Tibial nerve (tissue), 4 donors: ENCODE data around the gene EDAR. TPM values are rescaled to one million over a fixed set of nuclear protein-coding genes. Genes with fewer than 3 reads are reported as not detected.

Source experiments
- DNase-seq, 2 donors: peaks; one replicate each; pipeline ENCODE4 v3.0.0-alpha.2; 2019; ENCODE audit warnings: low spot score in 2 of 2
- H3K27ac ChIP-seq, 4 donors: fragments of 200-600 bp; sonication (generic) in 3 of 4; one replicate each; pipeline ENCODE4 v1.5.1; 2017 to 2019; ENCODE audit warnings: mild to moderate bottlenecking in 1 of 4
- H3K27me3 ChIP-seq, 2 donors: fragments of 200-600 bp; sonication (generic) in 1 of 2; one replicate each; pipeline versions ENCODE4 v1.5.1 to v1.6.0; 2017 to 2019
- H3K36me3 ChIP-seq, 3 donors: fragments of 200-600 bp; sonication (generic); one replicate each; pipeline ENCODE4 v1.5.1; 2018 to 2019
- H3K4me1 ChIP-seq, 4 donors: fragments of 200-600 bp; sonication (generic) in 3 of 4; one replicate each; pipeline ENCODE4 v1.5.1; 2017 to 2019
- H3K4me3 ChIP-seq, 4 donors: fragments of 200-600 bp; sonication (generic) in 3 of 4; one replicate each; pipeline ENCODE4 v1.5.1; 2017 to 2019; ENCODE audit warnings: mild to moderate bottlenecking in 1 of 4, moderate library complexity in 1 of 4
- H3K9me3 ChIP-seq, 4 donors: fragments of 200-600 bp; sonication (generic) in 3 of 4; one replicate each; pipeline ENCODE4 v1.5.1; 2017 to 2019
- CTCF ChIP-seq, 5 experiments: fragments of 200-600 bp in 3 of 5; fragments of 450-650 bp in 2 of 5; sonication (generic) in 3 of 5; IDR thresholded peaks; one replicate each; pipeline ENCODE4 v1.5.1; 2016 to 2019; ENCODE audit warnings: antibody characterized with exemption in 5 of 5, mild to moderate bottlenecking in 3 of 5, moderate library complexity in 2 of 5
- EP300 ChIP-seq, 2 donors: sonication (generic); formaldehyde crosslinking; IDR thresholded peaks; one replicate each; pipeline ENCODE4 v1.6.1; 2017; ENCODE audit warnings: antibody characterized with exemption in 2 of 2, mild to moderate bottlenecking in 1 of 2
- POLR2A ChIP-seq, 2 donors: fragments of 450-650 bp; IDR thresholded peaks; one replicate each; pipeline ENCODE4 v1.6.1; 2017; ENCODE audit warnings: antibody characterized with exemption in 2 of 2, mild to moderate bottlenecking in 2 of 2, moderate library complexity in 2 of 2
- WGBS, 2 donors: methylation state at CpG; one replicate each; pipeline ENCODE4 v1.1.5; 2018; 5-methylcytosine and 5-hydroxymethylcytosine counted together
- total RNA-seq, 4 donors: library from RNA; depleted of rRNA; stranded (reverse); fragments of >200 nt; gene quantifications; one replicate each; pipeline ENCODE4 v1.1.0, GENCODE V29; 2016

The EDAR gene
- total RNA-seq, 4 donors from 2014 or later, result under 0.01 TPM; not detected in 3

- H3K27ac ChIP-seq, result no peak overlapping the region
- H3K27me3 ChIP-seq, result no peaks in the 10 kb centered on the region
- H3K36me3 ChIP-seq, result no peaks in the 10 kb centered on the region
- TF ChIP-seq EP300 (IDR thresholded peaks at IDR 0.05), result no peak
- no peak for TF ChIP-seq CTCF (IDR thresholded peaks at IDR 0.05)
- TF ChIP-seq POLR2A (IDR thresholded peaks at IDR 0.05), result no peak
- H3K4me1 ChIP-seq, result no peaks in the 10 kb centered on the region
- DNase-seq, result no peak
- H3K9me3 ChIP-seq, result peaks cover 0 to 17% (median 2%) of the 10 kb centered on the region in 4 donors
- 71 to 81% methylated on average over 6 of the region's 6 CpGs for WGBS, 2 donors
- H3K4me3 ChIP-seq, result no peak overlapping the region
These were observed 45.3 kb downstream of the EDAR start for GRCh38 chr2:108943751-108944150.

GRCh38 chr2:108942888-108943287 lies 46.1 kb downstream of the EDAR start:
- TF ChIP-seq EP300 (IDR thresholded peaks at IDR 0.05) (no peak), CTCF (IDR thresholded peaks at IDR 0.05) (no peak), POLR2A (IDR thresholded peaks at IDR 0.05) (no peak)
- Histone ChIP-seq H3K9me3 (peaks cover 0 to 16% (median 2%) of the 10 kb centered on the region in 4 donors), H3K4me3 (no peak overlapping the region), H3K27ac (no peak overlapping the region), H3K27me3 (no peaks in the 10 kb centered on the region), H3K4me1 (no peaks in the 10 kb centered on the region), H3K36me3 (no peaks in the 10 kb centered on the region)
- no peak for DNase-seq
- WGBS, 2 donors, result 79 to 84% methylated on average over 15 of the region's 15 CpGs

- no peak overlapping the region for H3K4me3 ChIP-seq
- TF ChIP-seq EP300 (IDR thresholded peaks at IDR 0.05) (no peak), POLR2A (IDR thresholded peaks at IDR 0.05) (no peak), CTCF (IDR thresholded peaks at IDR 0.05) (no peak)
- H3K27me3 ChIP-seq, result no peaks in the 10 kb centered on the region
- DNase-seq, result no peak
- no peaks in the 10 kb centered on the region for H3K4me1 ChIP-seq
- WGBS, 2 donors, result 91 to 95% methylated on average over 34 of the region's 34 CpGs
- peaks cover 0 to 11% (median under 1%) of the 10 kb centered on the region in 4 donors for H3K9me3 ChIP-seq
- no peak overlapping the region for H3K27ac ChIP-seq
- no peaks in the 10 kb centered on the region for H3K36me3 ChIP-seq
These were observed 46.7 kb downstream of the EDAR start for GRCh38 chr2:108942231-108942825.

GRCh38 chr2:108941767-108942166 lies 47.3 kb downstream of the EDAR start:
- H3K36me3 ChIP-seq, result no peaks in the 10 kb centered on the region
- H3K4me3 ChIP-seq, result no peak overlapping the region
- no peaks in the 10 kb centered on the region for H3K27me3 ChIP-seq
- no peak for DNase-seq
- H3K9me3 ChIP-seq, result peaks cover 0 to 5% (median 0%) of the 10 kb centered on the region in 4 donors
- no peaks in the 10 kb centered on the region for H3K4me1 ChIP-seq
- TF ChIP-seq CTCF (IDR thresholded peaks at IDR 0.05), result no peak
- no peak for TF ChIP-seq POLR2A (IDR thresholded peaks at IDR 0.05)
- WGBS, 2 donors, result 86% methylated on average over 9 of the region's 9 CpGs
- no peak overlapping the region for H3K27ac ChIP-seq

- H3K9me3 ChIP-seq, result peaks cover 0 to under 1% (median 0%) of the 10 kb centered on the region in 4 donors
- DNase-seq, result no peak
- no peaks in the 10 kb centered on the region for H3K36me3 ChIP-seq
- 69 to 72% methylated on average over 8 of the region's 8 CpGs for WGBS, 2 donors
- no peaks in the 10 kb centered on the region for H3K27me3 ChIP-seq
- no peak overlapping the region for H3K4me3 ChIP-seq
- no peaks in the 10 kb centered on the region for H3K4me1 ChIP-seq
- no peak overlapping the region for H3K27ac ChIP-seq
- no peak for TF ChIP-seq POLR2A (IDR thresholded peaks at IDR 0.05)
- TF ChIP-seq EP300 (IDR thresholded peaks at IDR 0.05), result no peak
- TF ChIP-seq CTCF (IDR thresholded peaks at IDR 0.05), result no peak
These were observed 47.8 kb downstream of the EDAR start for GRCh38 chr2:108941161-108941665.
